CD4-positive, alpha-beta memory T cell (primary cell): ENCODE measurements around the gene STARD10. TPM values are rescaled to one million over a fixed set of nuclear protein-coding genes. Genes with fewer than 3 reads are reported as not detected.

Experiments
- CTCF ChIA-PET: fragments of 350-600 bp; sonication (Branson Sonifier 250); formaldehyde crosslinking; loops from one replicate; lab custom pipeline; 2021; ENCODE audit warnings: inconsistent platforms; ENCODE audit not compliant: partially characterized antibody; lab: Charles Lee
- POLR2A ChIA-PET: fragments of 350-600 bp; sonication (Branson Sonifier 250); formaldehyde crosslinking; loops from one replicate; lab custom pipeline; 2021; ENCODE audit not compliant: partially characterized antibody; lab: Charles Lee
- DNase-seq, 5 donors: peaks; one replicate each; pipeline versions ENCODE4 v3.0.0 to v3.0.0-alpha.2; 2020 to 2022; ENCODE audit warnings: mixed read lengths in 1 of 5
- H3K27ac ChIP-seq: one replicate; pipeline ENCODE4 v1.7.0; 2013; ENCODE audit warnings: low read depth, low read length
- H3K27me3 ChIP-seq: 2 replicates; pipeline ENCODE4 v1.7.0; 2013; ENCODE audit warnings: mild to moderate bottlenecking, low read length, moderate library complexity; ENCODE audit not compliant: insufficient read depth
- H3K36me3 ChIP-seq: 2 replicates; pipeline ENCODE4 v1.7.0; 2013; ENCODE audit warnings: mild to moderate bottlenecking, low read length, moderate library complexity; ENCODE audit not compliant: insufficient read depth
- H3K4me1 ChIP-seq: 2 replicates; pipeline ENCODE4 v1.7.0; 2013; ENCODE audit warnings: mild to moderate bottlenecking, low read length, moderate library complexity; ENCODE audit not compliant: insufficient read depth
- H3K4me3 ChIP-seq, 2 donors: one replicate each; pipeline ENCODE4 v1.7.0; 2013; ENCODE audit warnings: low read length in 2 of 2, mild to moderate bottlenecking in 1 of 2
- H3K9me3 ChIP-seq, 2 donors: one replicate each; pipeline ENCODE4 v1.7.0; 2013; ENCODE audit warnings: low read length in 2 of 2, control low read depth in 1 of 2; ENCODE audit not compliant: control insufficient read depth in 1 of 2
- H3K27ac Mint-ChIP-seq, 7 donors: one replicate each; pipeline ENCODE4 v1.8.0; 2020 to 2021; ENCODE audit warnings: mixed read lengths in 7 of 7, mild to moderate bottlenecking in 6 of 7, inconsistent platforms in 3 of 7, moderate library complexity in 3 of 7
- H3K27me3 Mint-ChIP-seq, 2 donors: one replicate each; pipeline ENCODE4 v1.8.0; 2020 to 2021; ENCODE audit warnings: mixed read lengths in 2 of 2
- H3K36me3 Mint-ChIP-seq, 2 donors: one replicate each; pipeline ENCODE4 v1.8.0; 2020 to 2021; ENCODE audit warnings: mixed read lengths in 2 of 2, inconsistent platforms in 1 of 2, mild to moderate bottlenecking in 1 of 2
- H3K4me1 Mint-ChIP-seq, 4 donors: one replicate each; pipeline ENCODE4 v1.8.0; 2020 to 2021; ENCODE audit warnings: mixed read lengths in 4 of 4, mild to moderate bottlenecking in 1 of 4
- H3K4me3 Mint-ChIP-seq, 8 donors: one replicate each; pipeline ENCODE4 v1.8.0; 2020 to 2021; ENCODE audit warnings: mixed read lengths in 8 of 8, mild to moderate bottlenecking in 7 of 8, moderate library complexity in 6 of 8, inconsistent platforms in 3 of 8
- H3K9me3 Mint-ChIP-seq, 8 donors: one replicate each; pipeline ENCODE4 v1.8.0; 2020 to 2021; ENCODE audit warnings: mixed read lengths in 8 of 8, mild to moderate bottlenecking in 5 of 8, inconsistent platforms in 3 of 8, moderate library complexity in 1 of 8
- intact Hi-C: fragments of 100-400 bp; cut with micrococcal nuclease; formaldehyde crosslinking; loops from one replicate; pipeline ENCODE4 v1.15.1; 2023
- polyA plus RNA-seq, 2 donors: library from polyadenylated mRNA; unstranded; fragments of 300-500 nt; fragmentation: Illumina TruSeq; gene quantifications; one replicate each; pipeline ENCODE4 v1.2.3, GENCODE V29; 2021
- total RNA-seq, 2 experiments: library from RNA; stranded (reverse); gene quantifications; one replicate each; pipeline ENCODE4 v1.2.3, GENCODE V29; 2021

STARD10 gene
- total and polyA plus RNA-seq, 4 experiments from 2014 or later: 23.0 to 27.0 (median 24.2) TPM

GRCh38 chr11:72815110-72815618 is 21.3 kb upstream of the STARD10 start:
- Histone ChIP-seq H3K27ac (peak overlapping the region; percentile 97), H3K36me3 (peaks cover 25% of the 10 kb centered on the region), H3K9me3 (no peaks in the 10 kb centered on the region), H3K4me3 (peak overlapping the region; percentile 77 to 99), H3K4me1 (peaks cover 31% of the 10 kb centered on the region), H3K27me3 (no peaks in the 10 kb centered on the region)
- H3K4me3 Mint-ChIP-seq: peak overlapping the region; percentile 97 to 100 (median 98)
- ChIA-PET CTCF (interaction anchor here (0.8 to 8.8 kb wide), 10 partner anchors 8 to 362 kb away, joined by 3 to 84 read pairs (median 4); partner anchors contain the start of genes FCHSD2 and STARD10), POLR2A (interaction anchor here (0.7 to 4.7 kb wide), 13 partner anchors 8 to 328 kb away, joined by 3 to 46 read pairs (median 6); partner anchors contain the start of genes FCHSD2 and STARD10)
- H3K36me3 Mint-ChIP-seq: peaks cover 22 to 53% of the 10 kb centered on the region in 2 donors
- H3K27ac Mint-ChIP-seq: peak overlapping the region; percentile 98 to 100 (median 98)
- no peaks in the 10 kb centered on the region for H3K27me3 Mint-ChIP-seq
- intact Hi-C loops: no loop called here
- DNase-seq: no peak
- H3K4me1 Mint-ChIP-seq: peaks cover 32 to 70% (median 51%) of the 10 kb centered on the region in 4 donors
- no peaks in the 10 kb centered on the region for H3K9me3 Mint-ChIP-seq

DNA sequence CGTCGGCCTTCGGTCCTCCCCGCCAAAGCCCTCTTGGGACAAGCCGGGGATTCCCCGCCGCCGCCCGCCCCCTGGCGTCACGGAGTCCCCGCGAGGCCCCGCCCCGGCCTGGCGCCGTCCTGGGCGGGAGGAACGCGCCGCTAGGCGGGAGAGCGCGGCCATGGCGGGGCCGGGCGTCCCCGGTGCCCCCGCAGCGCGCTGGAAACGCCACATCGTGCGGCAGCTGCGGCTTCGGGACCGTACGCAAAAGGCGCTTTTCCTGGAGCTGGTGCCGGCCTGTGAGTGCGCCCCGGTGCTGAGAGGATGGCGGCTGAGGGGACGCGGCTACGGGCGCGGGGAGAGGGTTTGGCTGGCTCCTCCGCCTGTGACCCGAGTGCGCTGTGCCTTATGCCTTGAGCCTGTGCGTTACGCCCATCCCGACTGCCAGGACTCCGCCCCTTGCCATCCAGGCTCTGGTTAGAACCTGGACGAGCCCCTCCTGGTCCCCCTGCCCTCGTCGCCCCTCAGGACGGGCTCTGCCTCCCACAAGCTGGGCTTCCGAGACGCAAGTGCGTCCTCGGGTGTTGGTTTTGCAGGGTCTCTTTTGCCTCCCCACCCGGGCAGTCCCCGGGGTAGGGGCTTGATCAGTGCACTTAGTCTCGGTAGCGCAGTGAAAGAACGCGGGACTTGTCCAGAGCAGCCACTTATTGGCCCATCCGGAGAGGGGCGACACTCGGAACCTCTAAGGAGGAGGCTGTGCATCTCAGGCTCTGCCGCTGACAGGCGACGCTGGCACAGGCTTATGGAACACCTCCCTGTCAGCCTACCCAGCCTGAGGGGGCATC is 20.7 kb upstream of the STARD10 start, which contains the start of gene ATG16L2:
Gene ATG16L2 (plus strand): TSS at position 126 of the 824 bp plus-strand sequence. CDS start 35 bp downstream, at position 161.
- ChIA-PET CTCF (interaction anchor here (0.7 to 8.8 kb wide), 6 partner anchors 8 to 91 kb away, joined by 3 to 84 read pairs (median 6); partner anchors contain the start of gene STARD10), POLR2A (interaction anchor here (0.6 to 4.7 kb wide), 13 partner anchors 8 to 328 kb away, joined by 3 to 46 read pairs (median 6); partner anchors contain the start of genes FCHSD2 and STARD10)
- intact Hi-C loops: loop anchor here (1.0 kb wide), 4 partner anchors 8 to 328 kb away; partner anchors contain the start of gene FCHSD2
- Mint-ChIP-seq H3K4me3 (peak within 1 kb of the TSS; percentile 98 to 100 (median 98)), H3K9me3 (no peaks in the 10 kb centered on the region), H3K27me3 (no peaks in the 10 kb centered on the region), H3K36me3 (peaks cover 19 to 51% of the 10 kb centered on the region in 2 donors), H3K27ac (peak within 1 kb of the TSS; percentile 98 to 100 (median 99)), H3K4me1 (peaks cover 31 to 67% (median 49%) of the 10 kb centered on the region in 4 donors)
- peaks cover 31% of the 10 kb centered on the region for H3K4me1 ChIP-seq
- peak within 1 kb of the TSS; percentile 77 to 99 for H3K4me3 ChIP-seq
- H3K9me3 ChIP-seq: no peaks in the 10 kb centered on the region
- DNase-seq: peak; percentile 88 to 97 (median 92)
- H3K27me3 ChIP-seq: no peaks in the 10 kb centered on the region
- peaks cover 23% of the 10 kb centered on the region for H3K36me3 ChIP-seq
- peak within 1 kb of the TSS; percentile 97 for H3K27ac ChIP-seq

GRCh38 chr11:72813740-72814285 is 20.0 kb upstream of the STARD10 start:
- Mint-ChIP-seq H3K9me3 (no peaks in the 10 kb centered on the region), H3K4me1 (peaks cover 28 to 67% (median 45%) of the 10 kb centered on the region in 4 donors), H3K27me3 (no peaks in the 10 kb centered on the region), H3K36me3 (peaks cover 13 to 46% of the 10 kb centered on the region in 2 donors), H3K4me3 (peak overlapping the region; percentile 96 to 100 (median 98)), H3K27ac (peak overlapping the region; percentile 98 to 100 (median 99))
- peak overlapping the region; percentile 77 to 99 for H3K4me3 ChIP-seq
- ChIA-PET CTCF (interaction anchor here (1.0 to 8.8 kb wide), 10 partner anchors 9 to 365 kb away, joined by 3 to 84 read pairs (median 6); partner anchors contain the start of gene STARD10), POLR2A (interaction anchor here (0.8 to 4.7 kb wide), 15 partner anchors 8 to 785 kb away, joined by 3 to 46 read pairs (median 5); partner anchors contain the start of genes FAM168A, FCHSD2 and STARD10)
- H3K27ac ChIP-seq: peak overlapping the region; percentile 97
- H3K27me3 ChIP-seq: no peaks in the 10 kb centered on the region
- DNase-seq: peak in 2 of 5 donors; percentile 88 to 89
- H3K9me3 ChIP-seq: no peaks in the 10 kb centered on the region
- H3K36me3 ChIP-seq: peaks cover 20% of the 10 kb centered on the region
- intact Hi-C loops: loop anchor here (1.0 kb wide), 5 partner anchors 8 to 328 kb away; partner anchors contain the start of gene FCHSD2
- H3K4me1 ChIP-seq: peaks cover 31% of the 10 kb centered on the region

GRCh38 chr11:72812967-72813739 is 19.3 kb upstream of the STARD10 start:
- Histone ChIP-seq H3K9me3 (no peaks in the 10 kb centered on the region), H3K36me3 (peaks cover 14% of the 10 kb centered on the region), H3K27ac (peak overlapping the region; percentile 97), H3K4me3 (peak overlapping the region; percentile 77 to 99), H3K4me1 (peaks cover 31% of the 10 kb centered on the region), H3K27me3 (no peaks in the 10 kb centered on the region)
- intact Hi-C loops: loop anchor here (1.0 kb wide), 1 partner anchor 91 kb away; no protein-coding TSS in a partner anchor
- Mint-ChIP-seq H3K27me3 (no peaks in the 10 kb centered on the region), H3K4me3 (peak overlapping the region; percentile 96 to 100 (median 98)), H3K27ac (peak overlapping the region; percentile 98 to 100 (median 99)), H3K9me3 (no peaks in the 10 kb centered on the region), H3K36me3 (peaks cover 13 to 44% of the 10 kb centered on the region in 2 donors), H3K4me1 (peaks cover 25 to 62% (median 40%) of the 10 kb centered on the region in 4 donors)
- CTCF ChIA-PET: interaction anchor here (0.9 to 8.8 kb wide), 12 partner anchors 10 to 366 kb away, joined by 3 to 84 read pairs (median 6); partner anchors contain the start of gene STARD10
- POLR2A ChIA-PET: interaction anchor here (0.9 to 4.7 kb wide), 12 partner anchors 9 to 785 kb away, joined by 3 to 46 read pairs (median 7); partner anchors contain the start of genes FAM168A and STARD10
- peak; percentile 55 to 83 (median 57) for DNase-seq

GRCh38 chr11:72812604-72812966 is 18.7 kb upstream of the STARD10 start:
- ChIA-PET CTCF (interaction anchor here (0.9 to 8.8 kb wide), 9 partner anchors 10 to 89 kb away, joined by 3 to 84 read pairs (median 7); partner anchors contain the start of gene STARD10), POLR2A (interaction anchor here (1.0 to 4.7 kb wide), 8 partner anchors 9 to 786 kb away, joined by 3 to 46 read pairs (median 11); partner anchors contain the start of genes FAM168A and STARD10)
- Histone ChIP-seq H3K36me3 (peaks cover 8% of the 10 kb centered on the region), H3K9me3 (no peaks in the 10 kb centered on the region), H3K4me3 (peak overlapping the region; percentile 77 to 99), H3K27me3 (no peaks in the 10 kb centered on the region), H3K4me1 (peaks cover 31% of the 10 kb centered on the region), H3K27ac (peak overlapping the region; percentile 97)
- Mint-ChIP-seq H3K9me3 (no peaks in the 10 kb centered on the region), H3K4me3 (peak overlapping the region; percentile 96 to 100 (median 98)), H3K27me3 (no peaks in the 10 kb centered on the region), H3K27ac (peak overlapping the region; percentile 98 to 100 (median 99)), H3K4me1 (peaks cover 23 to 56% (median 36%) of the 10 kb centered on the region in 4 donors), H3K36me3 (peaks cover 9 to 38% of the 10 kb centered on the region in 2 donors)
- intact Hi-C loops: no loop called here
- DNase-seq: no peak
